ENCODE measurements around the gene MEGF6. TPM values are rescaled to one million over a fixed set of nuclear protein-coding genes. Genes with fewer than 3 reads are reported as not detected.

MEGF6 gene
- total RNA-seq, 1 experiment from 2014 or later, result 65.3 TPM

DNA sequence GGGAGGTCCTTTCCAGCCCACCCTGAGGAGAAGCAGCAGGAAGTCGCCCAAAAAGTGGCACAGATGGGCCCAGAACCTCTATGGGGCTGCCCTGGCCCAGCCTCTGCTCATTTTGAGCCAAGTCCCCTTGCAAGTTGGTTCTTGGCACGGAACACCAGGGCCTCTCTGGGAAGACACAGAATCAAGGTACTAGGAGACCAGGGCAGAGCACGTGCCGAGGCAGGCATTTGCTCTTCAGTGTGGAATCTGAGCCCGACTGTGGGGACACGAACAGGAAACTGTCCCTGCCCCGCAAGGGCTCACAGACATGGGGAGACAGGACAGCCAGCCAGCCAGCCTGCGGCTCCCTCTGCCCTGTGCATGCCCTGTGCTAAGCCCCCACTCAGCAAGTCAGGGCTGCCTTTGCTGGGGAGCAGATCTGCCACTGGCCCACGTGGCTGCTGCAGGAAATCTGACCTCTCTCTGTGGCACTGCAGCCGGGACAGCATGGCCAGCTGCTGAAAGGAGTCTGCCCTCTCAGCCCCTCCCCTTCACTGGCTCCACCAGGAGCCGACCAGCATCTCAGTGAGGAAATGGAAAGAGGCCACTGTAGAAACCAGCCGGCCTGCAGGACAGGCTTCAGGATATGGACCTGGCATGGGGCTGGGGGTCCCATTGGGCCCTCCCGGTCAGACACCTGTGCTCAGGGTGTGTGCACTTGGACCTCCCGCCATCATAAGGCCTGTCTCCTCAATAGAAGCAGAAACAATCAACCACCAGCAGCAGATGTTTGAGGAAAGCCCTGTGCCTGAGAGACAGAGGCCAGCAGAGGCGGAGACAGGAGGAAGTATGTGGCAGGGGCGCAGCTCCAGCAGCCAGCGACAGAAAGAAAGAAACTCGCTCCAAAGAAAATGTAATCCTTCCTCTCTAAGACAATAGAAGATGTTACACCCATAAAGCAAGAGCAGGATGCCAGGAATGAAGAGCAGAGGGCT is 153.1 kb downstream of the MEGF6 start:
- no peak for TF ChIP-seq EZH2 (IDR thresholded peaks at IDR 0.05; ENCODE audit: low read depth)
- Histone ChIP-seq H3F3A (ENCODE audit: insufficient read depth, low read depth) (peaks cover 28% of the 10 kb centered on the region; the same call in 1 of the 2 replicates), H2AFZ (no peak overlapping the region), H3K4me1 (replicated peaks; ENCODE audit: insufficient read depth) (peaks cover 24% of the 10 kb centered on the region), H3K27ac (no peak overlapping the region), H3K4me2 (no peak overlapping the region), H3K36me3 (ENCODE audit: low read depth) (no peaks in the 10 kb centered on the region), H3K9me2 (ENCODE audit: insufficient read depth) (no peaks in the 10 kb centered on the region), H3K79me2 (ENCODE audit: low read depth) (0 out of 2 replicates have a peak, but pooled peaks cover 9% of the 10 kb centered on the region), H4K20me1 (ENCODE audit: insufficient read depth) (peaks cover 13% of the 10 kb centered on the region; the same call in 1 of the 2 replicates), H3K4me3 (no peak overlapping the region), H3K27me3 (ENCODE audit: insufficient read depth, low read depth) (no peaks in the 10 kb centered on the region), H3K9me3 (ENCODE audit: insufficient read depth, low read depth) (no peaks in the 10 kb centered on the region)
- DNase-seq, result no peak
- BruUV-seq (replicated peaks), result no TSS peak
- CTCF ChIA-PET, result no interaction called here
- POLR2A ChIA-PET (ENCODE audit: unreplicated experiment), result no interaction called here
- intact Hi-C loops (cut with micrococcal nuclease; ENCODE audit: unreplicated experiment), result no loop called here

DNA sequence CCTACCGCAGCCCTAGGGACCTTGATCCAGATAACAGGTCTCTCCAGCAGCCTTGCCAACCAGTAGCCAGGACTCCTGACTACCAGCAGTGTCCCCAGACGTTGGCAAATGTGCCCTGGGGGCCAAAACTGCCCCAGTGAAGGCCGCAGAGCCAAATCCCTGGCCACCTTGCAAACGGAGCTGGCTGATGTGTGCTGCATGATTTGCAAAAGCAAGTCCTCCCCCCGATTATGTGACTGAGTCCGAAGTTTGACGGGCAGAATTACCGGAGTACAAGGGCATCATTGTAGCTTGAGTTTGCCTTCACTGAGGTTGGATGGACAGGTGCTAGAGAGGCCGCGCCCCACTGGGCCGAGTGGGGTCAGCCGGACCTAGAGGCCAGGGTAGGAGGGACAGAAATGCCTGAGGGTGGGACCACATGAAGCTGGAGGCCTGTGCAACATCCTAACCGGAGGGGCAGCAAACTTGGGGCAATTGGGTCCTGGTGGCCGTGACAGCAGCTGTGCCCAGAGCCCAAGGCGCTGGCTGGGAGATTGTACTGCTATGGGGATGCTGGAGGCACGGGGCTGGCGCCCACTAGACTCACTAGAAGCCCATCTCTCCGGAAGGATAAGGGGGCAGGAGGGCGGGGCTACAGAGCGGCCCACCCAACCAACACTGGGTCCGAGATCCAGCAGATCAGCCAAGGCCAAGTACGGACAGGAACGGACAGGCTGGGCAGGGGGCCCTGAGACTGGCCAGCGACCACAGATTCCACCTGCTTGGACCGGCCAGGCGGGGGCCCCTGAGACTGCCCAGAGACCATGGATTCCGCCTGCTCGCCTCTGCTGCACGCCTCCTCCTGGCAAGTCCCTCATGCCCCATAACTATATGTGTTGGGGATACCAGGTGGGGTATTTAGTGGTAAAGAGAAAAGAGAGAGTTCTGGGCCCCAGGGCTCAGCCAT is 154.1 kb downstream of the MEGF6 start:
- no peak overlapping the region for H3K4me2 ChIP-seq
- 0 out of 2 replicates have a peak, but pooled peaks cover 9% of the 10 kb centered on the region for H3K79me2 ChIP-seq (ENCODE audit: low read depth)
- no peak for DNase-seq
- ChIA-PET CTCF (no interaction called here), POLR2A (ENCODE audit: unreplicated experiment) (no interaction called here)
- H3K4me1 ChIP-seq (replicated peaks; ENCODE audit: insufficient read depth), result peaks cover 24% of the 10 kb centered on the region
- no peaks in the 10 kb centered on the region for H3K9me2 ChIP-seq (ENCODE audit: insufficient read depth)
- BruUV-seq (replicated peaks), result no TSS peak
- H3K4me3 ChIP-seq, result no peak overlapping the region
- intact Hi-C loops (cut with micrococcal nuclease; ENCODE audit: unreplicated experiment), result no loop called here
- no peak overlapping the region for H2AFZ ChIP-seq
- no peaks in the 10 kb centered on the region for H3K9me3 ChIP-seq (ENCODE audit: insufficient read depth, low read depth)
- peaks cover 28% of the 10 kb centered on the region; the same call in 1 of the 2 replicates for H3F3A ChIP-seq (ENCODE audit: insufficient read depth, low read depth)
- H3K27ac ChIP-seq, result no peak overlapping the region
- H4K20me1 ChIP-seq (ENCODE audit: insufficient read depth), result peaks cover 13% of the 10 kb centered on the region; the same call in 1 of the 2 replicates
- no peaks in the 10 kb centered on the region for H3K36me3 ChIP-seq (ENCODE audit: low read depth)
- TF ChIP-seq, protein P1, sequence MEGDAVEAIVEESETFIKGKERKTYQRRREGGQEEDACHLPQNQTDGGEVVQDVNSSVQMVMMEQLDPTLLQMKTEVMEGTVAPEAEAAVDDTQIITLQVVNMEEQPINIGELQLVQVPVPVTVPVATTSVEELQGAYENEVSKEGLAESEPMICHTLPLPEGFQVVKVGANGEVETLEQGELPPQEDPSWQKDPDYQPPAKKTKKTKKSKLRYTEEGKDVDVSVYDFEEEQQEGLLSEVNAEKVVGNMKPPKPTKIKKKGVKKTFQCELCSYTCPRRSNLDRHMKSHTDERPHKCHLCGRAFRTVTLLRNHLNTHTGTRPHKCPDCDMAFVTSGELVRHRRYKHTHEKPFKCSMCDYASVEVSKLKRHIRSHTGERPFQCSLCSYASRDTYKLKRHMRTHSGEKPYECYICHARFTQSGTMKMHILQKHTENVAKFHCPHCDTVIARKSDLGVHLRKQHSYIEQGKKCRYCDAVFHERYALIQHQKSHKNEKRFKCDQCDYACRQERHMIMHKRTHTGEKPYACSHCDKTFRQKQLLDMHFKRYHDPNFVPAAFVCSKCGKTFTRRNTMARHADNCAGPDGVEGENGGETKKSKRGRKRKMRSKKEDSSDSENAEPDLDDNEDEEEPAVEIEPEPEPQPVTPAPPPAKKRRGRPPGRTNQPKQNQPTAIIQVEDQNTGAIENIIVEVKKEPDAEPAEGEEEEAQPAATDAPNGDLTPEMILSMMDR (conservative IDR thresholded peaks at IDR 0.05), result no peak
- no peak for TF ChIP-seq EZH2 (IDR thresholded peaks at IDR 0.05; ENCODE audit: low read depth)
- no peaks in the 10 kb centered on the region for H3K27me3 ChIP-seq (ENCODE audit: insufficient read depth, low read depth)

DNA sequence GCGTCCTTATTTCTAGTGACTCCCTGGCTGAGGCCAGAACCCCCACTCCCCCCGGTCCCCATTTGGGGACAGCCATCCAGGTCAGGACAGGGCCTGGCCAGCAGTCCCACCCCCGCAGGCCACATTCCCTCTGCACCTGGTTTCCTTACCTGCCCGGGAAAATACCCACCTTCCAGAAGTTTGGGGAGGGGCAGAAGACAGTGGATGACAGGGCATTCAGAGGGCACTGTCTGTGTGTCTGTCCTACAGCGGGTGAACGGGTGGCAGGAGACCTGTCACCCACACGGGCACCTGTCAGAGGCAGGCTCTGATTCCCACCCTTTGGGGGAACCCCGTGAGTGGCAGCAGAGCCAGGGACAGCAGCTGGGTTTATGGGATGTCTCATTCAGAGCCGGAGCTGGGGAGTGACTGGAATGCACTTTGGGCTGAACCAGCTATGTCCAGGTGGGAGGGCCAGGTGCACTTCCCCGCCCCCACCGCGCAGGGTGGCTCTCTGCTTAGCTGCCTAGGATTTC is 154.8 kb downstream of the MEGF6 start:
- no TSS peak for BruUV-seq (replicated peaks)

More for the DNA sequence above, 154.8 kb downstream of the MEGF6 start:
- H3K4me3 ChIP-seq, result no peak overlapping the region
- H4K20me1 ChIP-seq (ENCODE audit: insufficient read depth), result peaks cover 10% of the 10 kb centered on the region; the same call in 1 of the 2 replicates
- TF ChIP-seq, protein P1 (conservative IDR thresholded peaks at IDR 0.05), result no peak
- no peak for TF ChIP-seq EZH2 (IDR thresholded peaks at IDR 0.05; ENCODE audit: low read depth)
- H3F3A ChIP-seq (ENCODE audit: insufficient read depth, low read depth), result peaks cover 28% of the 10 kb centered on the region; the same call in 1 of the 2 replicates
- ChIA-PET CTCF (no interaction called here), POLR2A (ENCODE audit: unreplicated experiment) (no interaction called here)
- 0 out of 2 replicates have a peak, but pooled peaks cover 9% of the 10 kb centered on the region for H3K79me2 ChIP-seq (ENCODE audit: low read depth)
- DNase-seq, result no peak
- no peak overlapping the region for H2AFZ ChIP-seq
- no peaks in the 10 kb centered on the region for H3K27me3 ChIP-seq (ENCODE audit: insufficient read depth, low read depth)
- no peak overlapping the region for H3K27ac ChIP-seq
- peaks cover 24% of the 10 kb centered on the region for H3K4me1 ChIP-seq (replicated peaks; ENCODE audit: insufficient read depth)
- no peak overlapping the region for H3K4me2 ChIP-seq
- H3K9me3 ChIP-seq (ENCODE audit: insufficient read depth, low read depth), result no peaks in the 10 kb centered on the region
- H3K9me2 ChIP-seq (ENCODE audit: insufficient read depth), result no peaks in the 10 kb centered on the region
- intact Hi-C loops (cut with micrococcal nuclease; ENCODE audit: unreplicated experiment), result no loop called here
- no peaks in the 10 kb centered on the region for H3K36me3 ChIP-seq (ENCODE audit: low read depth)

Measured in PC-9 (cell line).